T1000 (cell line): ENCODE data around the gene HPN.
"Not testable (repeated sequence)": the region's sequence is repeated elsewhere in the genome, so short reads cannot be mapped to it uniquely, and the experiment has no call there.

ENCODE experiments used
- DNase-seq: peaks from one replicate; lab custom pipeline; 2025; ENCODE audit warnings: mixed read lengths; lab: John Stamatoyannopoulos, UW

Gene HPN

DNA sequence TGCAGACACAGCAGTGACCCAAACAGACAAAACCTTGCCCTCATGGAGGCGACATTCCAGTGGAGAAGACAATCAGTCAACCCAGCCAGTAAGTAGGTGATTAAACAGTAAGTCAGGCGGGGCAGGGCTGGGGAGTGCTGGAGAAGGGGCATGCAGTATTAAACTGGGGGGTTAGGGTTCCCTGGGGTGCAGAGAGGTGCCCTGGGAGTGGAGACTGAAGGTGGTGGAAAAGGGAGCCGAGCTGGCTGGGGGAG, 42.9 kb downstream of the HPN start:
- no peak for DNase-seq

DNA sequence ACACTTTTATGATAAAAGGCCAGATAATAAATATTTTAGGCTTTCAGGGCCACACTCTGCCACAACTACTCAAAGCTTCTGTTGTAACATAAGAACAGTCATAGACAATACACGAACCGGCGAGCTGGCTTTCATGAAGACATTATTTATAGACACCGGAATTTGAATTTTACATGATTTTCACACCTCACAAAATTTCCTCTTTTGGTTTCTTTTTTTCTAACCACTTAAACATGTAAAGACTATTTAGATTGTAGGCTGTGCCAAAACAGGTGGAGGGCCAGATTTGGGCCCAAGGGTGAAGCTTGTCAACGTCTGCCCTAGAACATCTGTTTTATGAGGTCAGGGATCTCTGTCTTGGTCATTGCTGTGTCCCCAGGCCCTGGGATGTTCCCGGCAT, 44.4 kb downstream of the HPN start:
- DNase-seq = no peak

DNA sequence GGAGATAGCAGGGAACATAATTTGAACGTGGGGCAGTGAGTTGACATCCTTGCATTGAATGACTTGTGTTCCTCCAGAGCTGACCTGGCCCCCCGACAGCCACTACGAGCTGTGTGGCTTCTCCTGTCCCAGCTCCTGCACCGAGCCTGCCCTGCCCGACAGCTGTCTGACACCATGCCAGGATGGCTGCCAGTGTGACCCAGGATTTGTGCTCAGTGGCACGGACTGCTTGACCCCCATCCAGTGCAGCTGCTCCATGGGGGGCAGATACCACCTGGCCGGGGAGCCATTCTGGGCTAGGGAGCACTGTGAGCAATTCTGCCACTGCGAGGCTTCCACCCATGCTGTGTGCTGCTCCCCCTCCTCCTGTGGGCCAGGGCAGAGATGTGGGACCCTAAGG, 44.9 kb downstream of the HPN start:
- DNase-seq = no peak

DNA sequence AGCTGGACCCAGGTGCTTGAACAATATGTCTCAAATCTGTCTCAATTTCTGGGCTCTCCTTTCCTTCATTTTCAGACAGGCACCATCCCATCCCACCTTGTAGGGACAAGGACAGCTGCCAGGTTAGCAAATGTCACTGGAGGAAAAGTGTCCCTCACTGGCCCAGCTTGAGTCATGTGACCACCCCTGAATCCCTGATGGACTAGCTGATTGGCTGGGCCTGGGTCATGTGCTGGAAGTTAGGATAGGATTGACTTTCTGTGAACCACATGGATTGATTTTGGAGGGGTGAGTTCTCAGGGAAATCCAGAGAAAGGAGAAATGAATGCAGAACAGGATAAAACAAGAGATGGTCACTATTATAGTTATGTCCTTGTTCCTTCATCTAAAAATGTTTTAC, 45.9 kb downstream of the HPN start:
- no peak for DNase-seq

DNA sequence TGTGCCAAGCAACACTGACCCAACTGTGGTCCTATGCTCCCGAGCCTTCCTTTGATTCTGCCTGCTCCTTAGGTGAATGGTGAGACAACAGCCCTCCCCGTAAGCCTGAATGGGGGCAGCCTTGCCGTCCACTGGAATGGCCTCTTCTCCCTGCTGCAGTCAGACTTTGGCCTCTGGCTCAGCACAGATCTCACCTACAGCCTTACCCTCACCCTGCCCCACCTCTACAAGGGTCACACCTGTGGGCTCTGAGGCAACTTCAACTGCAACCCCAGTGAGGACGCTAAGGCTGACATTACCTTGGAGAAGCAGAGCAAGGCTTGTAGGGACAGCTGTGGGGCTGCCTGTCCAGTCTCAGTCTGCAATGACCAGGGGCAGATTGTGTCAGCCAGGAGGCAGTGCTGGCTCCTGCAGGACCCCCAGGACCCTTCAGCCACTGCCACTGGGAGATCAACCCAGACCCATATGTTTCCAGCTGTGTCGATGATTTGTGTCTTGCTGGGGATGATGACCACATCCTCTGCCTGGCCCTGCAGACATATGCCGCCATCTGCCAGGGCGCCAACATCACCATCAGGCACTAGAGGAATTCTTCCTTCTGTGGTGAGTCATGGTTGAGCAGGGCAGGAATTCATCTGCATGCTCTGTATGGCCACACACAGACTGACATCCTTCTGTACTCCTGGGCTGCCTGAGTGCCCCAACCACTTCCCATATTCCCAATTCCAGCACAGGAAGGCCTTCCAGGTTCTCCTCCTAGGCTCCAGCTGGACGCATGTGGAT, 46.8 kb downstream of the HPN start:
- DNase-seq = no peak

DNA sequence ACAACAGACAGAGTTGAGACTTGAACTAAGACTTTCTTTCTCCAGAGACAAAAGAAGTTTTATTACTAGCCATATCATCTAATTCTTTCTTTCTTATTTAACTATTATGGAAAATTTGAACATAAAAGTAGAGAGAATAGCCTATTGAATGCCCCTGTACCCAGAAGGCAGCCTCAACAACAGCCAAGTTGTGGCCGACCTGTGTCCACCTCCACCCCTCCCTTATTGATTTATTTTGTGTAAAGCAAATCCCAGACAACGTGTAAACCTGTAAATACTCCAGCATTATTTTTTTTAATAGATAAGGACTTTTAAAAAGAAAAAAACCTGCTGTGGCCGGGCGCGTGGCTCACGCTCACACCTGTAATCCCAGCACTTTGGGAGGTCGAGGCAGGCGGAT, 48.0 kb downstream of the HPN start:
- DNase-seq = no peak

DNA sequence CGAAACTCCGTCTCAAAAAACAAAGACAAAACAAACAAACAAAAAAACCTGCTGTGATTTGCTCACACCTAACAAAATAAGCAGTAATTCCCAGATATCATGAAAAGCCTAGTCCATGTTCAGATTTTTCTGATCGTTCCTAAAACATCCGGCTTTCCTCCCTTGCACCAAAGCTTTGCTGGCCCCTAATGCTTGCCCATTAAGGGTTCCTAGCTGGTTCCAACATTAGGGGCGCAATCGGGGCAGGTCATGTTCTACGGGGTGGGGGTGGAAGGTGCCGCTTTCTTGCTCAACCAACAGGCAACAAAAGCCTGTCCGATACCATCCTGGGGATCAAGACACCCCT, 48.6 kb downstream of the HPN start:
- DNase-seq = no peak

DNA sequence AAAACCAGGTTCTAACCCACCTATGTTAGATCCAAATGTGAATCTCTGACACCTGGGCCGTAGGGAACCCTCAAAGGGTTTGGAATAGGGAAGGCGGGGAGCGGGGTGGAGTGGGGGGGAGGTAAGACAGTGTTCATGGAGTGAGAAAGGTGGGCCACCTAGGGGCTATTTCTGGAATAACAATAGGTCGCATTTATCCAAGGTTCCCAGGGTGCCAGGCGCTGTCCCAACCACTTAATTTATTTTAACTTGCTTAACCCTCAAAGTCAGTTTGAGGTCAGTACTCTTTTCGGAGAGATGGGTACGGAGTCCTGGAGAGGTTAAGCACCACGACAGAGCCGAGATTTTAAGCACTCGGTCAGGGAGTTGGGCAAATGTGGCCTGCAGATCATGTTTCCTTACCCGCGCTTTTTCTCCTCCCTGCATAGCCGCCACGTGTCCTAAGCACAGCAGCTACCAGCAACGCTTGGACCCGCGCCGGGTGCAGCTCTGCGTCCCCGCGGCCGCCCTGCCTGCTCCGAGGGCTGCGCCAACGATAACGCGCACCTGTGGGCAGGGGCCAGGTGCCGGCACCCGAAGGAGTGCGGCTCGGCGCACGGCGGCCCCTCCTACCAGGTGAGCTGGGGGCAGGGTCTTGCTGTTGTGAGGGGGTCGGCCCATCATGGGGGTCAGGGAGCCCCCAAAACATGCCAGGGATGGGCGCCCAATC, 49.1 kb downstream of the HPN start:
- no peak for DNase-seq

DNA sequence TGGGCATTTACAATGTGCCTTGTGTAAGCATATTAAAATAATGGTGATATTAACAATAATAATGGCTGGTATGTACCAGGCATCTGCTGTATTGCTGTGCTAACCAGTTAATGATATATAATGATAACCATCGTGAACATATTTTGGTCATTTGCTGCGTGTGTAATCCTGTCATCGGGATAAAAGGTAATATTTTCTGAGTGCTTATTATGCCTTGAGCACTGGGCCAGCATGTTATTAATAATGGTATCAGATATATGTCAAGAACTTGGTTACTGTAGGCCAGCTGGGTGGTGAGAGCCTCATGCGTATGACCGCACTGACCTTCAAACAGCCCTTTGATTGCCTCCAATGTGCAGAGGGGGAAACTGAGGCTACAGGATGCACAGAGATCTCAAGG, 51.9 kb downstream of the HPN start:
- no peak for DNase-seq

DNA sequence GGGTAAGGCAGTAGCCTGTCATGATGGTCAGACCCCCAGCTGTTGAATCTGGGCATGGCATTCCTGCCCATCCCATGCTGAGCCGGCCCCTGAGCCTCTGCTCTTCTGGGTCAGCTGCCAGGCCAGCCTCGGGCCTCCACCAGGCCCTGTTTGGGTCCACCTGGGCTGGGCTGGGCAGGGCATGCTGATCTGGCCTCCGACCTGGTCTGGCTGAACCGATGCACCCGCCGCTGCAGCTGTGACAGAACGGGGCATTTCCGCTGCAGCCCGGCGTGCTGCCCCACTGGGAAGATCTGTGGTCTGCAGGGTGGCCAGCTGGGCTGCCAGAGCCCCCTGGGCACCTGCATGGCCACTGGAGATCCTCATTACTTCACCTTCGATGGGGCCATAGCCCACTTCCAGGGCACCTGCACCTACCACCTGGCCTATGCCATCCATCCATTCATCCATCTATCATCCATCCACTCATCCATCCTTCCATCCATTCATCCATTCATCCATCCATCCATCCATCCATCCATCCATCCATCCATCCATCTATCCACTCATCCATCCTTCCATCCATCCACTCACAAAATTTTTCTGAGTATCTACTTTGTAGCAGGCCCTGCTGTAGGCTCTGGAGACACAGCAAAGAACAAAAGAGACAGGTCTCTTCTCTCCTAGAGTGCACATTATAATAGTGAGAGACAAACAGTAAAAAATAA, 52.6 kb downstream of the HPN start:
- no peak for DNase-seq

DNA sequence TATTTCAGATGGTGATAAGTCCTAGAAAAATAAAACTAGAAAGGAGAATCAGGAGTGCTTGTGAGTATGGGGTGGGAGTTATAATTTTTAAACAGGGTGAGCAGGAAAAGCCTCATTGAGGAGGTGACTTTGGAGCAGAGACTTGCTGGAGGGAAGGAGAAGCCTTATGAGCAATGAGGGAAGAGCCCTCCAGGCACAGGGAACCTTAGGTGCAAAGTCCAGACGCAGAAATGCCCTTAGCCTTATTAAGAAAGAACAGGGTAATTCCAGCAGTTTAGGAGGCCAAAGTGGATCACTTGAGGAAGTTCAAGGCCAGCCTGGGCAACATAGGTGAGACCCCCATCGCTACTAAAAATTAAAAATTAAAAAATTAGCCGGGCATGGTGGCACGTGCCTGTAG, 53.1 kb downstream of the HPN start:
- no peak for DNase-seq

DNA sequence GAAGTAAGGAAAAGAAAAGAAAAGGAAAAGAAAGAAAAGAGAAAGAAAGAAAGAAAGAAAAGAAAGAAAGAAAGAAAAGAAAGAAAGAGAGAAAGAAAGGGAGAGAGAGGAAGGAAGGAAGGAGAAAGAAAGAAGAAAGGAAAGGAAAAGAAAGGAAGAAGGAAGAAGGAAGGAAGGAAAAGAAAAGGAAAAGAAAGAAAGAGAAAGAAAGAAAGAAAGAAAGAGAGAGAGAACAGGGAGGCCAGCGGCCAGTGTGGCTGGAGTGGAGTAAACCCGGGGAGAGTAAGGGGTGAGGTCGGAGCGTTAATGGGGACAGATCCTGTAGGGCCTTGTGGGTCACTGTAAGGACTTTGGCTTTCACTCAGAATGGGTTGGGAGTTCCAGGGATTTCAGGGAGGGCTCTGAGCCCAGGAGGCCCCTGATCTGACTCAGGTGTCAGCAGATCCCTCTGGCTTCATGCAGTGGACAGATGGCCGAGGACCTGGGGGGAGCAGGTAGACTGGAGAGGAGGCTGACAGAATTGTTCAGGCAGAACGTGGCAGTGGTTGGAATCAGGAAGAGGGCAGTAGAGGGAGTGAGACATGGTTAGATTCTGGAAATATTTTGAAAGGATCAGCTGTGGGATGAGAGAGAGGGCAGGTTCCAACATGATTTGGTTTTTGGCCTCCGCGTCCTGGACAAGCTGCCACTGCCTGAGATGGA, 54.3 kb downstream of the HPN start:
- no peak for DNase-seq

DNA sequence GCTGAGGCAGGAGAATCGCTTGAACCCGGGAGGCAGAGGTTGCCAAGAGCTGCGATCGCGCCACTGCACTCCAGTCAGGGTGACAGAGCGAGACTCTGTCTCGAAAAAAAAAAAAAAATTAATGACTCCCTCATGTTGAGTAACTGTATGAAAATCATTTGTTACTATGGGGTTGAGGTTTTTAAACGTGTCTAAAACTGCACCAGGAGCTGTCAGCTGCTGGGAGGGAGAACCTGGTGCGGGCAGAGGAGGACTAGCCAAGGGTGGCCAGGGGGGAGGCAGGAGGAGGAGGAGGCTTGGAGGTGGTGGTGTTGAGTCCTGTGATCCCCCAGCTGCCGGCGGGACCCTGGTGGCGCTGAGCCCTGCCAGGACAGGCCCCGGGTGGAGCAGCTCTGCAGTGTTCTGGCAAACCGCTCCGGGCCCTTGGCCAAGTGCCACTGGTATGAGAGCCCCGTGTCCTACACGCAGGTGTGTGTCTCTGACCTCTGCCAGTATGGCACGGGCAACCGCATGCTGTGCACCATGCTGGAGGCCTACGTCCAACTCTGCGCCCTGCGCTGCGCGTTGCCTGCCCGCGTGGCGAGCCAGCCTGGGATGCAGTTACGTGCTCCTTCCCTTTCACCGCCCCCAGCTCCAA, 57.0 kb downstream of the HPN start:
- DNase-seq = no peak

DNA sequence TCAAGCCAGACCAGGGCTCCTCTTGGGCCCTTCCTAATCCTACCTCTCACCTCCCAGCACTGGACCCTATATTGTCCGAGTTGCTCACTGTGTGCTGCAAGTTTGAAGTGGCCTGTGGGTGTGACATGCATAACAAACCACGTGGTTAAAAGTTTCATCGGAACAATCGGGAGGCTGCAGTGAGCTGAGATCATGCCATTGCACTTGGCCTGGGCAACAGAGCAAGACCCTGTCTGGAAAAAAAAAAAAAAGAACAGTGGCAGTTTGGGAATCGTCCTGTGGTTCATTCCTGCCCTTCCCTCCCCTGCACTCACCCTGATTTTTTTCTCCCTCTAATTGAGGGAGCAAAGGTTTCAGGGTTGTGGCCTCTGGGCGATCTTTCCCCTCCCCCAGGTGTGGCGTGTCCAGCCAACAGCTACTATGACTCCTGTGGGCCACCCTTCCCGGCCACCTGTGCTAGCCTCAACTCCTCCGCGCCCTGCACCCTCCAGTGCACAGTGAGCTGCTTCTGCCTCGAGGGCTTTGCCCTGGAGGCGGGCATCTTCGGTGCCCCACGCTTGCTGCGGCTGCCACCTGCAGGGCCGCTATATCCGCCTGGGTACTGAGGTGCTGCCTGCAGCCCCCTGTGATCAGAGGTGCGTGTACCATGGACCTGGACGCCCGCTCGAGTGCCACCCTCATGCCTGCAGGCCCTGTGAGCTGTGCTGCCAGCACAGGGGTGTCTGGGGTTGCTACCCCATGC, 57.8 kb downstream of the HPN start:
- no peak for DNase-seq

DNA sequence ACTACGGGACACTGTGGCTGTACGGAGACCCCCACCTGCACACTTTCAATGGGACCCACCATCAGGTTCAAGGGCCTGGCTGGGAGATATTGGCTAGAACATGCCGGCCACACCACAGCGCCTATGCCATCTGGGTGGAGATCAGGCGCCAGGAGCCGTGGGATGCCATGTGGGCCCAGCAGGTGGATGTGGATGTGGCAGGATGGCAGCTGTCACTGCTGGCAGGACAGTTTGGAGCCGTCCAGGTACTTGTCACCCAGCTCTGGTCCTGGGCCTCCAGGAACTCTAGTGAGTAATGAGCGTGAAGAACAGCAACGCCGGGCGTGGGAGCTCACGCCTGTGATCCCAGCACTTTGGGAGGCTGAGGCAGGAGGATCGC, 58.4 kb downstream of the HPN start:
- DNase-seq = no peak

DNA sequence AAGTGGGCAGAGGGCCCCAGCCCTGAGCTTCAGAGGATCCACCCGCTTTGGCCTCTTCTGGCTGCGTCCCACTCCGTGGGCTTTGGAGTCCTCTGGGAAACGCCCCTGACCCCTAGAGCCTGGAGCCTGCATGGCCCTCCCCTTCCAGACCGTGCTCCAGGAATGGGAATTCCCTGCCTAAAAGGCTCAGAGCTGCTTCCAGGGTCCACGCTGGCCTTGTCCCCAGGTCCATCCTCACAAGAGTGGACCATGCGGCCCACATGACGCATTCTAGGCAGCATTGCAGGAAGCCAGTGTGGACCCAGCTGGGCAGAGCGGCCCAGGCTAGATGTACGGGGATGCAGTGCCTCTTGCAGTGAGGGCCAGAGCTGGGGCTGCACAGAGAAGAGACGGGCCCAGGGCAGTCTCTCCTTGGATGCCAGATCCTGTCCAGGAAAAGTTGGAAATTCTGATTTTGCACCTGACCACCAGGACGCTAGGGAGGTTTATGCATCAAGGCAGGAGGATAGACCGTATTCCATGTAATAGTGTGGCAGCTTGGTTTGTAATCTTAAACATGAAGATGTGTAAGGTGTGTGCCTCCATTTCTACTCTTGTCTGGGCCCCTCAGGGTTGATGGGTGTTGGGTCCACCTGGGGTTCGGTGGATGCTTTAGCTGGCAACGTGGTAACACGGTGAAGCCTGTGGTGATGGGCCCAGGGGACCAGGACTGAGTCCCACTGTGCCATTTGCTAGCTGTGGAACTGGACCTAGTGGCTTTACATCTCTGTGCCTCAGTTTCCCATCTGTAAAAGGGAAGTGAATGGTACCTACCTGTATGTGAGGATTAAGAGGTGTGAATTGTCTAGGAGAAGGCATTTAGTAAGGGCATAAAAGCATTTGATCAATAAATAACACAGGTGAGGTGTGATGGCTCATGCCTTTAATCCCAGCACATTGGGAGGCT, 59.3 kb downstream of the HPN start:
- DNase-seq = no peak

DNA sequence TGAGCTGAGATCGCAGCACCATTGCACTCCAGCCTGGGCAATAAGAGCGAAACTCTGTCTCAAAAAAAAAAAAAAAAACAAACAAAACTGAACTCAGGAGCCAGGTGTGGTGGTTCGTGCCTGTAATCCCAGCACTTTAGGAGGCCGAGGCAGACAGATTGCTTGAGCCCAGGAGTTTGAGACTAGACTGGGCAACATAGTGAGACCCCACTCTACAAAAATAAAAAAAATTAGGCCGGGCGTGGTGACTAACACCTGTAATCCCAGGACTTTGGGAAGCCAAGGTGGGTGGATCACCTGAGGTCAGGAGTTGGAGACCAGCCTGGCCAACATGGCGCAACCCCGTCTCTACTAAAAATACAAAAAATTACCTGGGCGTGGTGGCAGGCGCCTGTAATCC, 60.4 kb downstream of the HPN start:
- DNase-seq = not testable (repeated sequence)

DNA sequence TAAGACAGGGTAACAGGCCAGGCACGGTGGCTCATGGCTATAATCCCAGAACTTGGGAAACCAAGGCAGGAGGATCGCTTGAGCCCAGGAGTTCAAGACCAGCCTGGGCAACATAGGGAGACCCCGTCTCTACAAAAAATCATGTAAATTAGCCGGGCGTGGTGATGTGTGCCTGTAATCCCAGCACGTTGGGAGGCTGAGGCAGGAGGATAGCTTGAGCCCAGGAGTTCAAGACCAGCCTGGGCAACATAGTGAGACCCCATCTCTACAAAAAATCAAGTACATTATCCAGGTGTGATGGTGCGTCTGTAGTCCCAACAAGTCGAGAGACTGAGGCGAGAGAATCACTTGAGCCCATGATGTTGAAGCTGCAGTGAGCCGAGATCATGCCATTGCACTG, 62.1 kb downstream of the HPN start:
- DNase-seq = not testable (repeated sequence)

DNA sequence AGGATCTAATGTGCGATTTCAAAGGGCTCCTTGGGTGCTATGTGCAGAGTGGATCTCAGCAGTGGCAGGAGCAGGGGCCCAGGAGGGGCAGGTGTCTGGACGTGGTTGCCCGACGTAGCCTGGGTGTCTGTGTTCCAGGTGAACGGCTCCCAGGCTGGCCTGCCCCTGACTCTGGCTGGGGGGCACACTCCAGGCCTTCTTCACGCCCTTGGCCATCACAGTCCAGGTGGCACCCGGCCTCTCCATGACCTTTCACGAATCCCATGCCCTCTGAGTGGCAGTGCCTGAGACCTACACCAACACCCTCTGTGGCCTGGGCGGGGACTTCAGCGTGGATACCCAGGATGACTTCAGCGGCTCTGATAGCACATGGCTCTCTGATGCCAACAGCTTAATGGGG, 62.8 kb downstream of the HPN start:
- DNase-seq = no peak

DNA sequence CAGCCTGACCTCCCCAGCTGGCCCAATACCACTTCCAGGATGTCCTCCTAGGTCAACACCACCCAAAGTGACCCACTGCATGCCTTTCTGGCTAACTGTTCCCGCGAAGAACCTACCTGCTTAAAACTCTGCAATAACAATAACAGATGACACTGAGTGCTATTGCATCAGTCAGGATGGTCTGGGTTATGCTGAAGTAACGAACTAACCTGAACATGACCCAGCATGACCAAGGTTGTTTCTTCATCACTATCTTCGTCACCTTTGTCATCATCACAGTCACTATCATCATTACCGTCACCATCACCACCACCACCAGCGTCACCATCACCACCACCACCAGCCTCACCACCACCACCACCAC, 63.5 kb downstream of the HPN start:
- no peak for DNase-seq
